IMR-90 (cell line): ENCODE data around the gene LIMK2. TPM values are rescaled to one million over a fixed set of nuclear protein-coding genes. Genes with fewer than 3 reads are reported as not detected.

Experiments used
- ATAC-seq: fragments of 200-7000 bp; cut with Tn5 transposase; 2 replicates; pipeline ENCODE4 v1.9.1; 2020; ENCODE audit warnings: low read depth, mild to moderate bottlenecking, moderate library complexity
- BruUV-seq: library from RNA; stranded (reverse); fragments of 400-500 nt; replicated peaks from 2 replicates; lab custom pipeline; 2021; lab: Mats Ljungman, UMichigan
- CTCF ChIA-PET: fragments of 300-600 bp; formaldehyde crosslinking; extraction: SDS; loops from one replicate; lab custom pipeline; 2021; ENCODE audit warnings: antibody characterized with exemption; lab: Yijun Ruan, JAX
- POLR2A ChIA-PET: fragments of 300-600 bp; sonication (Branson Sonifier 250); formaldehyde crosslinking; loops from one replicate; lab custom pipeline; 2022; ENCODE audit warnings: antibody characterized with exemption; ENCODE audit not compliant: unreplicated experiment; lab: Charles Lee
- DNase-seq: peaks from one replicate; pipeline ENCODE4 v3.0.0; 2013
- H2AFZ ChIP-seq: replicated peaks from 2 replicates; pipeline ENCODE3; 2013; ENCODE audit warnings: low read length, mild to moderate bottlenecking; ENCODE audit not compliant: poor library complexity
- H2AK5ac ChIP-seq: 2 replicates; pipeline ENCODE4 v1.6.1; 2013; ENCODE audit warnings: low read depth, low read length, inconsistent platforms
- H2AK9ac ChIP-seq: replicated peaks from 2 replicates; pipeline ENCODE3; 2013; ENCODE audit warnings: mild to moderate bottlenecking, low read depth, low read length, moderate library complexity; ENCODE audit not compliant: poor library complexity
- H2BK120ac ChIP-seq: 2 replicates; pipeline ENCODE4 v1.6.1; 2013; ENCODE audit warnings: low read depth, low read length, inconsistent platforms
- H2BK15ac ChIP-seq: 3 replicates; pipeline ENCODE4 v1.6.1; 2013; ENCODE audit warnings: low read depth, low read length, inconsistent platforms
- H2BK20ac ChIP-seq: 2 replicates; pipeline ENCODE4 v1.6.1; 2013; ENCODE audit warnings: low read depth, mild to moderate bottlenecking, inconsistent platforms, low read length, moderate library complexity
- H2BK5ac ChIP-seq: 2 replicates; pipeline ENCODE4 v1.6.1; 2013; ENCODE audit warnings: mild to moderate bottlenecking, low read depth, low read length, inconsistent platforms; ENCODE audit not compliant: poor library complexity, severe bottlenecking
- H3K14ac ChIP-seq: replicated peaks from 2 replicates; pipeline ENCODE4 v1.6.1; 2013; ENCODE audit warnings: low read depth, low read length, inconsistent platforms
- H3K18ac ChIP-seq: 2 replicates; pipeline ENCODE4 v1.6.1; 2013; ENCODE audit warnings: low read depth, low read length, control low read depth
- H3K23ac ChIP-seq: 2 replicates; pipeline ENCODE4 v1.6.1; 2013; ENCODE audit warnings: low read depth, low read length, inconsistent platforms
- H3K27ac ChIP-seq: 2 replicates; pipeline ENCODE4 v1.5.1; 2013; ENCODE audit warnings: mild to moderate bottlenecking, control low read depth, low read length; ENCODE audit not compliant: insufficient read depth
- H3K27me3 ChIP-seq: 2 replicates; pipeline ENCODE4 v1.6.1; 2013; ENCODE audit warnings: low read length; ENCODE audit not compliant: control insufficient read depth, insufficient read depth
- H3K36me3 ChIP-seq: 2 replicates; pipeline ENCODE4 v1.6.1; 2013; ENCODE audit warnings: low read length, mixed read lengths; ENCODE audit not compliant: control insufficient read depth, insufficient read depth
- H3K4ac ChIP-seq: 2 replicates; pipeline ENCODE4 v1.6.1; 2013; ENCODE audit warnings: low read depth, low read length, inconsistent platforms
- H3K4me1 ChIP-seq: 2 replicates; pipeline ENCODE4 v1.6.1; 2013; ENCODE audit warnings: low read length, mixed read lengths; ENCODE audit not compliant: control insufficient read depth, insufficient read depth
- H3K4me2 ChIP-seq: 2 replicates; pipeline ENCODE4 v1.6.1; 2013; ENCODE audit warnings: low read depth, mild to moderate bottlenecking, control low read depth, low read length, moderate library complexity
- H3K4me3 ChIP-seq: 2 replicates; pipeline ENCODE4 v1.5.1; 2013; ENCODE audit warnings: low read depth, mild to moderate bottlenecking, control low read depth, low read length, moderate library complexity; ENCODE audit not compliant: insufficient read depth
- H3K56ac ChIP-seq: 2 replicates; pipeline ENCODE4 v1.6.1; 2013; ENCODE audit warnings: low read length, inconsistent platforms; ENCODE audit not compliant: insufficient read depth; ENCODE audit errors: extremely low read depth
- H3K79me1 ChIP-seq, 2 experiments: 2 replicates each; pipeline ENCODE4 v1.6.1; 2013; ENCODE audit warnings: low read length in 2 of 2, inconsistent platforms in 1 of 2, low read depth in 1 of 2
- H3K9ac ChIP-seq: 2 replicates; pipeline ENCODE4 v1.6.1; 2013; ENCODE audit warnings: low read depth, low read length, control low read depth
- H3K9me1 ChIP-seq: 2 replicates; pipeline ENCODE4 v1.6.1; 2013; ENCODE audit warnings: low read length, inconsistent platforms; ENCODE audit not compliant: insufficient read depth
- H3K9me3 ChIP-seq: 2 replicates; pipeline ENCODE4 v1.6.1; 2013; ENCODE audit warnings: low read length; ENCODE audit not compliant: control insufficient read depth, insufficient read depth
- H4K20me1 ChIP-seq: 2 replicates; pipeline ENCODE4 v1.6.1; 2013; ENCODE audit warnings: low read length, inconsistent platforms; ENCODE audit not compliant: insufficient read depth
- H4K5ac ChIP-seq: 2 replicates; pipeline ENCODE4 v1.6.1; 2013; ENCODE audit warnings: mild to moderate bottlenecking, low read depth, low read length, control low read depth
- H4K8ac ChIP-seq, 2 experiments: 2 replicates each; pipeline ENCODE4 v1.6.1; 2013; ENCODE audit warnings: low read depth in 2 of 2, low read length in 2 of 2, control low read depth in 1 of 2, inconsistent platforms in 1 of 2
- H4K91ac ChIP-seq: 2 replicates; pipeline ENCODE4 v1.6.1; 2013; ENCODE audit warnings: low read depth, low read length, inconsistent platforms; ENCODE audit not compliant: insufficient read depth
- BHLHE40 ChIP-seq: fragments of 150-350 bp; IDR thresholded peaks from 2 replicates; pipeline ENCODE4 v1.6.1; 2016; ENCODE audit warnings: mild to moderate bottlenecking, low read depth, low read length
- CEBPB ChIP-seq: IDR thresholded peaks from 2 replicates; pipeline ENCODE4 v1.6.1; 2012; ENCODE audit warnings: low read depth, low read length, improper control_type of control experiment
- CHD1 ChIP-seq: IDR thresholded peaks from 2 replicates; pipeline ENCODE4 v1.6.1; 2012; ENCODE audit warnings: low read depth, low read length, improper control_type of control experiment
- ELK1 ChIP-seq: fragments of 150-350 bp; IDR thresholded peaks from 2 replicates; pipeline ENCODE4 v1.6.1; 2016; ENCODE audit warnings: low read depth, mild to moderate bottlenecking, low read length, moderate library complexity, borderline replicate concordance
- FOS ChIP-seq: fragments of 150-350 bp; IDR thresholded peaks from 2 replicates; pipeline ENCODE4 v1.6.1; 2016; ENCODE audit warnings: low read depth, low read length
- MAFK ChIP-seq: IDR thresholded peaks from 2 replicates; pipeline ENCODE4 v1.6.1; 2012; ENCODE audit warnings: low read depth, low read length, improper control_type of control experiment
- MXI1 ChIP-seq: IDR thresholded peaks from 2 replicates; pipeline ENCODE4 v1.6.1; 2012; ENCODE audit warnings: low read depth, mild to moderate bottlenecking, low read length, moderate library complexity, borderline replicate concordance
- POLR2A ChIP-seq: IDR thresholded peaks from 2 replicates; pipeline ENCODE4 v1.6.1; 2012; ENCODE audit warnings: mild to moderate bottlenecking, low read depth, low read length
- RAD21 ChIP-seq: IDR thresholded peaks from 2 replicates; pipeline ENCODE4 v1.6.1; 2012; ENCODE audit warnings: low read length, improper control_type of control experiment
- SMC3 ChIP-seq: fragments of 150-350 bp; IDR thresholded peaks from 2 replicates; pipeline ENCODE4 v1.6.1; 2016; ENCODE audit warnings: low read depth, mild to moderate bottlenecking, antibody characterized with exemption, low read length, moderate library complexity
- WGBS, 2 experiments: methylation state at CpG; one replicate each; pipeline versions ENCODE4 v1.1.5 to v1.1.7; 2013; ENCODE audit warnings: missing lambda C conversion rate in 2 of 2; ENCODE audit not compliant: insufficient read length in 1 of 2; ENCODE audit errors: extremely low coverage in 2 of 2; 5-methylcytosine and 5-hydroxymethylcytosine counted together
- dilution Hi-C: fragments of 300-500 bp; cut with HindIII; formaldehyde crosslinking; loops from one replicate; pipeline ENCODE4 v1.14.3; 2018; ENCODE audit warnings: low sequenced_read_pairs; ENCODE audit not compliant: unreplicated experiment
- in situ Hi-C: fragments of 300-500 bp; cut with MboI; formaldehyde crosslinking; loops from 3 replicates; pipeline ENCODE4 v1.14.3; 2019; ENCODE audit warnings: low sequenced_read_pairs, inconsistent platforms, mixed read lengths
- intact Hi-C: fragments of 100-400 bp; cut with micrococcal nuclease; formaldehyde crosslinking; loops from 2 replicates; pipeline ENCODE4 v1.10.0; 2022
- polyA plus RNA-seq, 3 experiments: library from polyadenylated mRNA; depleted of rRNA; stranded (reverse); fragments of >200 nt; gene quantifications; 2 replicates each; pipeline ENCODE4 v1.2.3, GENCODE V29; 2012; ENCODE audit warnings: low replicate concordance in 1 of 3
- total RNA-seq: library from RNA; depleted of rRNA; stranded (reverse); fragments of >200 nt; gene quantifications from 2 replicates; pipeline ENCODE4 v1.2.3, GENCODE V29; 2012
- TF ChIP-seq, protein P1 (sequence below): fragments of 150-350 bp; IDR thresholded peaks from 2 replicates; pipeline ENCODE4 v1.6.1; 2017; ENCODE audit warnings: mild to moderate bottlenecking, antibody characterized with exemption, low read length, low read depth

The LIMK2 gene
- total and polyA plus RNA-seq, 2 of the 4 experiments (the other 2 are of a cell fraction), result 14.5 to 31.9 TPM

- POLR2A ChIA-PET, result interaction anchor here (0.7 kb wide), 1 partner anchor 80 kb away, joined by 4 read pairs; the partner anchor contains the start of gene SELENOM
- Histone ChIP-seq H3K4ac (no peak overlapping the region), H4K8ac (no peak overlapping the region), H4K5ac (no peak overlapping the region), H2AK5ac (no peak overlapping the region; the same call in 1 of the 2 replicates), H3K14ac (no peak overlapping the region), H3K23ac (no peak overlapping the region), H2AK9ac (peak overlapping the region; percentile 17), H3K18ac (no peak overlapping the region), H2BK15ac (no peak overlapping the region), H2BK20ac (no peak overlapping the region), H4K91ac (no peak overlapping the region), H3K56ac (no peak overlapping the region), H3K9ac (no peak overlapping the region), H2AFZ (no peak overlapping the region), H3K79me1 (peaks cover 21 to 63% of the 10 kb centered on the region in 2 experiments), H3K4me1 (peaks cover 5% of the 10 kb centered on the region), H3K9me3 (no peaks in the 10 kb centered on the region), H2BK120ac (no peak overlapping the region), H3K36me3 (peaks cover 30% of the 10 kb centered on the region), H3K27me3 (no peaks in the 10 kb centered on the region), H4K20me1 (peaks cover 27% of the 10 kb centered on the region; the same call in 1 of the 2 replicates), H3K27ac (no peak overlapping the region), H3K9me1 (peaks cover 18% of the 10 kb centered on the region), H2BK5ac (no peak overlapping the region), H3K4me2 (no peak overlapping the region), H3K4me3 (no peak overlapping the region)
- CTCF ChIA-PET, result interaction anchor here (1.3 kb wide), 1 partner anchor 10 kb away, joined by 4 read pairs; no protein-coding TSS in a partner anchor
- dilution Hi-C loops, result no loop called here
- ATAC-seq (no peak), DNase-seq (no peak)
- in situ Hi-C loops, result no loop called here
- no TSS peak for BruUV-seq
- WGBS, 2 experiments, result 100% methylated on average over 1 of the region's 6 CpGs; no CpG with 5 or more reads in 1 of the 2 experiments
- intact Hi-C loops, result no loop called here
- TF ChIP-seq, protein P1, sequence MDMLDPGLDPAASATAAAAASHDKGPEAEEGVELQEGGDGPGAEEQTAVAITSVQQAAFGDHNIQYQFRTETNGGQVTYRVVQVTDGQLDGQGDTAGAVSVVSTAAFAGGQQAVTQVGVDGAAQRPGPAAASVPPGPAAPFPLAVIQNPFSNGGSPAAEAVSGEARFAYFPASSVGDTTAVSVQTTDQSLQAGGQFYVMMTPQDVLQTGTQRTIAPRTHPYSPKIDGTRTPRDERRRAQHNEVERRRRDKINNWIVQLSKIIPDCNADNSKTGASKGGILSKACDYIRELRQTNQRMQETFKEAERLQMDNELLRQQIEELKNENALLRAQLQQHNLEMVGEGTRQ, result no peak
- TF ChIP-seq MXI1, result no peak
- no peak for TF ChIP-seq POLR2A
- no peak for TF ChIP-seq MAFK
- TF ChIP-seq CHD1, result no peak
- TF ChIP-seq FOS, result no peak
- TF ChIP-seq ELK1, result no peak
- TF ChIP-seq RAD21, result no peak
- TF ChIP-seq SMC3, result no peak
- no peak for TF ChIP-seq CEBPB
- TF ChIP-seq BHLHE40, result no peak
These were observed 24.5 kb upstream of the LIMK2 start for GRCh38 chr22:31187627-31188026.
